HG03175 (cell line): Measurements from ENCODE around the gene AMZ1.
A peak's percentile ranks its signal among the peaks of the same experiment; 100 is the strongest.
"Not testable (repeated sequence)": the region's sequence is repeated elsewhere in the genome, so short reads cannot be mapped to it uniquely, and the experiment has no call there.

Source experiments
- ATAC-seq: cut with Tn5 transposase; IDR thresholded peaks from one replicate; pipeline ENCODE4 v1.9.1; 2021; ENCODE audit warnings: mild to moderate bottlenecking, moderate library complexity; ENCODE audit not compliant: unreplicated experiment

Gene AMZ1

GRCh38 chr7:2737771-2738540, 50.0 kb downstream of the AMZ1 start:
- ATAC-seq, result no peak

DNA sequence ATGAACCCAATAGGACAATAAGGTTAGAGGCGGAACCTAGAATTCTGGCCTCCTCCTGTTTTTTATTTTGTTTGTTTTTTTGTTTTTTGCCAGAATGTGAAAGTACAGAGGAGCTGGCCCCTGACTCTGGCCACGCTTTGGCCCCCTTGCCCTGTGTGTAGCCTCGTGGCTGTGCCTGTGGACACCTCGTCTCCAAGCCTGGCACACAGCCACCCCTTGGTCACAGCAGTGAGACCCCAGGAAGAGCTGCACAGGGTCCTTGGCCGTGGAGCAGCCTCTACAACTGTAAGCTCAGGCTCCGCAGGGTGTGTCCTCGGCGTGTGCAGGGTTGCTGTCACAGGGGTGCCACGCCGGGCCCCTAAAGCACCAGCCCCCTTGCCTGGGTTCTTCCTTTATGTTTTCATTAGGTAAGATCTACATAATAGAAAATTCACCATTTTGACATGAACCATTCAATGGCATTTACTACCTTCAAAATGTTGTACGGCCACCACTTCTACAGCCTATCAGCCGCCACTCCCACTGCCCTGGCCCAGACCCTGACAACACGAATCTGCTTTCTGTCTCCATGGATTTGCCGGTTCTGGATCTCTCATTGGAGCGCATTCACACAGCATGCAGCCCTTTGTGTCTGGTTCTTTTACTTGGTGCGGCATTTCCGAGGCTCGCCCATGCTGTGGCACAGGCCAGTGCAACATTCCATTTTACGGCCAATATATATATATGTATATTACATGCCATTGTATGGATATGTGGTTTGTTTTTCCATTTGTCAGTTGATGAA, 51.0 kb downstream of the AMZ1 start:
- no peak for ATAC-seq

DNA sequence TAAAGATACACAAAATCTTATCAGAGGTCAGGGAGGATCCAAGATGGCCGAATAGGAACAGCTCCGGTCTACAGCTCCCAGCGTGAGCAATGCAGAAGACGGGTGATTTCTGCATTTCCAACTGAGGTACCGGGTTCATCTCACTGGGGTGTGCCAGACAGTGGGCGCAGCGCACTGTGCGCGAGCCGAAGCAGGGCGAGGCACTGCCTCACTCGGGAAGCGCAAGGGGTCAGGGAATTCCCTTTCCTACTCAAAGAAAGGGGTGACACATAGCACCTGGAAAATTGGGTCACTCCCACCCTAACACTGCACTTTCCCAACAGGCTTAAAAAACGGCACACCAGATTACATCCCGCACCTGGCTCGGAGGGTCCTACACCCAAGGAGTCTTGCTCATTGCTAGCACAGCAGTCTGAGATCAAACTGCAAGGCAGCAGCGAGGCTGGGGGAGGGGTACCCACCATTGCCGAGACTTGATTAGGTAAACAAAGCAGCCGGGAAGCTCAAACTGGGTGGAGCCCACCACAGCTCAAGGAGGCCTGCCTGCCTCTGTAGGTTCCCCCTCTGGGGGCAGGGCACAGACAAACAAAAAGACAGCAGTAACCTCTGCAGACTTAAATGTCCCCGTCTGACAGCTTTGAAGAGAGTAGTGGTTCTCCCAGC, 55.7 kb downstream of the AMZ1 start:
- ATAC-seq, result not testable (repeated sequence)

DNA sequence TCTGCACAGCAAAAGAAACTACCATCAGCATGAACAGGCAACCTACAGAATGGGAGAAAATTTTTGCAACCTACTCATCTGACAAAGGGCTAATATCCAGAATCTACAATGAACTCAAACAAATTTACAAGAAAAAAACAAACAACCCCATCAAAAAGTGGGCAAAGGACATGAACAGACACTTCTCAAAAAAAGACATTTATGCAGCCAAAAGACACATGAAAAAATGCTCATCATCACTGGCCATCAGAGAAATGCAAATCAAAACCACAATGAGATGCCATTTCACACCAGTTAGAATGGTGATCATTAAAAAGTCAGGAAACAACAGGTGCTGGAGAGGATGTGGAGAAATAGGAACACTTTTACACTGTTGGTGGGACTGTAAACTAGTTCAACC, 60.7 kb downstream of the AMZ1 start:
- not testable (repeated sequence) for ATAC-seq

GRCh38 chr7:2750004-2750407, 62.0 kb downstream of the AMZ1 start:
- ATAC-seq, result no peak

DNA sequence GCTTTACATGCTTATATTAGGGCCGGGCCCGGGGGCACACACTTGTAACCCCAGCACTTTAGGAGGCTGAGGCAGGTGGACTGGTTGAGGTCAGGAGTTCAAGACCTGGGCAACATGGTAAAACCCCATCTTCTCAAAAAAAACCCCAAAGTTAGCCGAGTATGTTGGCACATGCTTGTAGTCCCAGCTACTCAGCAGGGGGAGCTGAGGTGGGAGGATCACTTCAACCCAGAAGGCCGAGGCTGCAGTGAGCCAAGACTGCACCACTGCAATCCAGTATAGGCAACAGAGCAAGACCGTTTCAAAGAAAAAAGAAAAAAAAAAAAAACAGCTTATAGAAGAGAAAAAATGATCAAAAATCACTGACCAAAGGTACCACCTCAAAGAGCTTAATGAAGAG, 63.1 kb downstream of the AMZ1 start:
- no peak for ATAC-seq

GRCh38 chr7:2753148-2753547, 65.1 kb downstream of the AMZ1 start:
- no peak for ATAC-seq

GRCh38 chr7:2754086-2754485, 66.1 kb downstream of the AMZ1 start:
- ATAC-seq, result no peak

- ATAC-seq, result no peak
Observed at GRCh38 chr7:2754912-2755311, 66.9 kb downstream of the AMZ1 start.

DNA sequence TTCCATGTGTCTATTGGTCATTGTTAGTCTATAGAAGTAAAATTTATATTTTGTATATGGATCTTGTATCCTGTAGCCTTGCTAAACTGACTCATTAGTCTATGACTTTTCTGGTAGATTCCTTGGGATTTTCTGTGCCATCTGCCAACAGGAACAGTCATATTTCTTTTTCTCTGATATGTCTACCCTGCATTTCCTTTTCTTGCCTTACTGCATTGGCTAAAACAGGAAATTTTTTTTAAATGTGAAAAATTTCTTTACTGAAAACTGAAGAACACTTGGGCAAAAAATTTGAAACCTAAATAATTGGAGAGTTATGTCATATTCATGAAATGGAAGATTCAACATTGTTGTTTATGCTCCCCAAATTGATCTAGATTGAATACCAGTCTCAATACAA, 67.5 kb downstream of the AMZ1 start:
- ATAC-seq, result no peak

DNA sequence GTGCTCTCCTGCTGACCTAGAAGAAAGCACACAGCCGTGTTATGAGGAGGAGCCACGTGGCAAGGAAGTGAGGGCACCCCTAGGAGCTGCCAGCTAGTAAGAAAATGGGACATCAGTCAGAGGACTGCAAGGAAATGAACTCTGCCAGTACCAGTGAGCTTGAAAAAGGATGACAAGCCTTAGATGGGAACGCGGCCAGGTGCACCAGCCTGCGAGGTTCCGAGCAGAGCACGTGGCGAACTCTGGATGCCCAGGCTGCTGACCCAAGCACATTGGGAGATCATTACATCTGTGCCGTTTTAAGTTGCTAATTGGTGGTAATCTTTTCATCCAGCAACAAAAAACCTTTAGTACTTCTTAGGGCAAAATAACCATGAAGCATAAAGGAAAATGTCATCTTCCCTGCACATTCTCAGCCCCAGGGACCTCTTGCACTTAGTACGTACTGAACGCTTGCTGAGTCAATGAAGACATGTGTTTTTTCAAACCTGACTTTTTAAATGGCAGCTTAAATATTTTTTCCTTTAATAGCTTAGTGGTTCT, 69.4 kb downstream of the AMZ1 start:
- no peak for ATAC-seq

- peak; percentile 79 for ATAC-seq
Observed at GRCh38 chr7:2757904-2758672, 70.1 kb downstream of the AMZ1 start.

- no peak for ATAC-seq
Observed at GRCh38 chr7:2758673-2759616, 70.9 kb downstream of the AMZ1 start.

DNA sequence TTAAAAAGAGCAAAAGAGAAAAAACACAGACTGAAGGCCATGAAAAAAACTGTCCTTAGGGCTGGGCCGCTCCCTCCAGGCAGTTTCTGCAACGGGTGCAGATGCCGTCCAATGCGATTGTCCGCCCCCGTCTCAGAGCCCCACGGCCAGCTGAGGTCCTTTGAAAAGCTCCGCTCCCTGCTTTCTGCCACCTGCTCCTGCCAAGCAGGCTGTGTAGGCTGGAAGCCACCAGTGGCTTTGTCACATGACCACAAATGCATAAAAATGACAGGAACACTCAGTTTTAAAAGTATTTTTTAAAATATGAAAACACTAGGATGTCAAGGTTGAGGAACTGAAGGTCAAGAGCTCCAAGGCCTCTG, 71.7 kb downstream of the AMZ1 start:
- ATAC-seq, result no peak

DNA sequence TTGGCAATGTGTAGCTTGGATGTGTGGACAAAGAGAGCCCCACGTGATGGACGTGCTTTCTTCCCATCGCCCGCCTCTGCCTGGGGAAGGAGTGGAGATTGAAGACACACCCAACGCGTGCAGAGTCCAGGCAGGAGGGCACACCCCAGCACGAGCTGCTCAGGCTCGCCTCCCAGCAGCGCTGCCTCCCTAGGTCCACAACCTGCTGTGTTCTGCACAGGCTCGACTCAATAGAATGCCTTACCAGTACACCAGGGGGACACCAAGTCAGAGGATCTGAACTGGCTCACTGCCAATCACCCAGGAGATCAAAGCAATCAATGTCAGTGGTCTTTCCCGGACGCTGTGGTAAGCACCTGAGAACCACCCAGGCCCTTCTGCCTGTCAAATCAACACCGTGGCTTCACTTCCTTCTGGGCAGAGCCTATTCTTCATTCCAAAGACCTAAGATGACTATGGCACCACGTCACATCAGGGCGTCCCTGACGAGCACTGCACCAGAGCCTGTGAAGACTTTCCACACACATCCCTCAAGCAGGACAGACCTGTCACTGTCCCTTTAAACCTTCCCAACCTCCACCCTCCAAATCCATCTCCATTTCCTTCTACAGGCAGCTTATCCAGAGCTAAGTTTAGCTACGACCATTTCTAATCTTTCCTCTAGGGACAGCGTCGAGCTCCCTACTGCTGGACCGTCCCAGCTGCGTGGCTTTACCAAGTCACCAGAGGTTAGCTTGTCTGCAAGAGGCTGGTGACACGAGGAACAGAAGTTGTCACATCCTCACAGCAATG, 72.3 kb downstream of the AMZ1 start:
- no peak for ATAC-seq

- ATAC-seq, result no peak
Observed at GRCh38 chr7:2761131-2761624, 73.2 kb downstream of the AMZ1 start.

DNA sequence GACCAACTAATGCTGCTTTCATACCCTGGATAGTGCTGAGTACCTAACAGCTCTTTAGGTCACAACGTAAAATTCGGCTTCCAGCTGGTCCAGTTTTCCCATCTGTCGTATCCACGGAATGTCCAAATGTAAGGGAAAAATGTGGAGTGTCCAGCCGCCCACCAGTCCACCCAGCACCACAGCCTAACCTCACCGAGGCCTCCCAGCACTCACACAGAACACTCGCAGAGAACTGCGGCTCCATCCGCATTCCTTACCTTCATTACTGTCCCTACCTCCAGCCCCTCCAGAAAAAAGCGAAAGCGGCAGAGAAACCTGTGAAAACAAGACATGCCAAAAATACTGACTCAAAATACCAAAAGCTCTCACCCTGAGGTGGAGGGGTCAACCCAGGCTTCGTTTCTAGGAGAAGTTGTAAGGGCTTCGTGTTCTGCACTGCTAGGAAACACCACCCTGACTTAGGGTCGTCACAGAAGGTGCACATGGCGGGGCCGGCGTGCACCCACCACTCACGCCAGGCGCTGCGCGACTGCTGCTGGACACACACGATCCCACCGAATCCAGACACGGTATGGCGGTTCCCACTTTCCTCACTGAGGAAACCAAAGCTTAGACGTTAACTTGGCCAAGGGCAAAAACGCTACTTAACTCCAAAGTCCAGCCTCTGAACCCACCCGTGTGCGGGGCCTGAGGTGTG, 73.9 kb downstream of the AMZ1 start:
- ATAC-seq, result no peak

DNA sequence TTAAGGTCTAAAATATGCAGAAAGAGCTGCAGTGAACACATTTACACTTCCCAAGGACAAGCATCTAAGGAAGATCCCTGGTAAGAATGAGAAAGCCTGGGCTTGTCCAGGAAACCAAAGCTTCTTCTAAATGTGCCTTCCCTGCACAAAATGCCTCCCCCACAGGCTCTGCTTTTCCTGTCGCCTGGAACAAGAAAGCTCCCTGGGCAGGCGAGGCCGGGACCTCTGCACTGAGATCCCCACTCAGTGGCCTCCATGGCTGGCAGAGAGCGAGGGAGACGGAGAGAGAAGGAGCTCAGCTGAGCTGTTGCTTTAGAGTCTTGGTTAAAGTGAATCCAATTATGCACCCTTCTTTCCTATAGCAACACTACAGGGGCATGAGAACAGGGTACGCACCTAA, 75.6 kb downstream of the AMZ1 start:
- ATAC-seq, result no peak
